Epithelial cell of proximal tubule (primary cell): Measurements from ENCODE around the gene COX8C. TPM values are rescaled to one million over a fixed set of nuclear protein-coding genes. Genes with fewer than 3 reads are reported as not detected.
"Not testable (repeated sequence)": the region's sequence is repeated elsewhere in the genome, so short reads cannot be mapped to it uniquely, and the experiment has no call there.

ENCODE experiments used
- DNase-seq: peaks from one replicate; pipeline ENCODE4 v3.0.0-alpha.2; 2011; ENCODE audit warnings: low read depth
- H3K4me3 ChIP-seq: 2 replicates; pipeline ENCODE4 v1.5.1; 2011; ENCODE audit warnings: low read depth, mild to moderate bottlenecking, low read length
- total RNA-seq: library from RNA; depleted of rRNA; stranded (reverse); fragments of >200 nt; gene quantifications from 2 replicates; pipeline ENCODE4 v1.2.3, GENCODE V29; 2015
- TF ChIP-seq, protein P1 (sequence below): conservative IDR thresholded peaks from 2 replicates; pipeline ENCODE4 v1.5.1; 2012; ENCODE audit warnings: low read depth, mild to moderate bottlenecking, low read length

The COX8C gene
- total RNA-seq, 1 donor from 2014 or later, result not detected

DNA sequence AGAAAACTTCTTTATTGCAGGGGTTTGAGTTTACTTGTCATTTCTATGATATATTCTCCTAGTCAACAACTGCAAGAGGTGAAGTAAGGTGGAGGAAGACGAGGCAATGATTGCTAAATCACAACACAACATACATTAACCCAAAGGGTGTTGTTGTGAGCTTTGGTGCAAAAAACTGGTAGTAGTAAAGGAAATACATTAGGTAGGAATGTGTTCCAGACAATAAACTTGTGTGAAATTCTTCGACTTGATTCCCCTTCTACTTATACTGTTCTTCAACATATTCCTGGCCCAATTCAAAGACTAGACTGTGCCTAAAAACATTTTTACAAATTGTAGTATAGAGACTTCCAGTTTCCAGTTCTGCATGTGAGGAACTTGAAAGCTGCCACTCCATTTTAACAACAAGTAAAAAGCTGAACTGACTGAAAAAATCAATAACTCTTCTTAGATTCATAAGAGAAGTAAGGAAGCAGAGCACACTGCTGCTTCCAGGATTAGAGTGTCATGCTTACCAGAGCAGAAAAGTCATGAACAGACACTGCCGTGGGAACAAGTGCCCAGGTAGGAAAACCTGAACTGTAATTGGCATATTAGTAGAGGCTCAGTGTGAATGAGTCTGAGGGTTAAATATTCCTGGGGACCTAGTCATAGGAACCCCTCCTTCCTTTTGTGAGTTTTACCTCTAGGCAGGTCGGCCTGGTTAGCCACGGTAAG, 22.2 kb downstream of the COX8C start:
- TF ChIP-seq, protein P1, sequence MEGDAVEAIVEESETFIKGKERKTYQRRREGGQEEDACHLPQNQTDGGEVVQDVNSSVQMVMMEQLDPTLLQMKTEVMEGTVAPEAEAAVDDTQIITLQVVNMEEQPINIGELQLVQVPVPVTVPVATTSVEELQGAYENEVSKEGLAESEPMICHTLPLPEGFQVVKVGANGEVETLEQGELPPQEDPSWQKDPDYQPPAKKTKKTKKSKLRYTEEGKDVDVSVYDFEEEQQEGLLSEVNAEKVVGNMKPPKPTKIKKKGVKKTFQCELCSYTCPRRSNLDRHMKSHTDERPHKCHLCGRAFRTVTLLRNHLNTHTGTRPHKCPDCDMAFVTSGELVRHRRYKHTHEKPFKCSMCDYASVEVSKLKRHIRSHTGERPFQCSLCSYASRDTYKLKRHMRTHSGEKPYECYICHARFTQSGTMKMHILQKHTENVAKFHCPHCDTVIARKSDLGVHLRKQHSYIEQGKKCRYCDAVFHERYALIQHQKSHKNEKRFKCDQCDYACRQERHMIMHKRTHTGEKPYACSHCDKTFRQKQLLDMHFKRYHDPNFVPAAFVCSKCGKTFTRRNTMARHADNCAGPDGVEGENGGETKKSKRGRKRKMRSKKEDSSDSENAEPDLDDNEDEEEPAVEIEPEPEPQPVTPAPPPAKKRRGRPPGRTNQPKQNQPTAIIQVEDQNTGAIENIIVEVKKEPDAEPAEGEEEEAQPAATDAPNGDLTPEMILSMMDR, result no peak
- no peak overlapping the region for H3K4me3 ChIP-seq
- peak; percentile 65 for DNase-seq

DNA sequence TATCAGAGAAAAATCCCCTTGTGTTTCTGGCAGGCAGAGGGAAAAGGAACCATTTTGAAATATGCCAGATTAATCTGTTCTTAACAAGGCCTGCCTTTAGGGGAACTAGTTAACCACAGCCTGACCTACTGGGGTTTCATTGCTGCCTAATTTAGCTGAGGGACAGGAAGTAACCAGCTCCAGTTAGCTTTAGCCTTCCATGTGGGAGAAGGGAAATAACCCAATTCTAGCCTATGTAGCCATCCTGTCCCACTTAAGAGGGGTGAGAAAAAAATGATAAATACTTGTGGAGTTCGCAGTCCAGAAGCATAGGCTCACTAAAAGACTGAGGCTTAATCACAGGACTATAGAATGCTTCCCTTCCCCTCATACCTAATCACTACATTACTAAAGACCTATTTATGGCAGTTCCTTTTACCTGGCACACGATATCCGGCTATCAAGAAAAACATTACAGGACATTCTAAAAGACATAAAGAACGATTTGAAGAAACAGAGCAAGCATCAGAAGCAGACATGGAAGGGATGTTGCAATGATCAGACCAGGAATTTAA, 22.8 kb downstream of the COX8C start:
- no peak overlapping the region for H3K4me3 ChIP-seq
- TF ChIP-seq, protein P1, result no peak
- DNase-seq, result peak; percentile 3

DNA sequence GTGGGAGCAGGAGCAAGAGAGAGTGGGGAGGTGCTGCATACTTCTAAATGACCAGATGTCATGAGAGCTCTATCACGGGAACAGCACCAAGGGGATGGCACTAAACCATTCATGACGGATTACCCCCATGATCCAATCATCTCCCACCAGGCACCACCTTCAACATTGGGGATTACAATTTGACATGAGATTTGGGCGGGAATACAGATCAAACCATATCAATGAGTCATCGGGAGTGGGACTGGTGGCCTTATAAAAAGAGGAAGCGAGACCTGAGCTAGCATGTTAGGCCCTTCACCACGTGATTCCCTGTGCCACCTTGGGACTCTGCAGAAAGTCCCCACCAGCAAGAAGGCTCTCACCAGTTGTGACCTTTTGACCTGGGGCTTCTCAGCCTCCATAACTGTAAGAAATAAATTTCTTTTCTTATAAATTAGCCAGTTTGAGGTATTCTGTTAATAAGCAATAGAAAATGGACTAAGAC, 28.7 kb downstream of the COX8C start:
- DNase-seq, result no peak
- TF ChIP-seq, protein P1, result no peak
- no peak overlapping the region for H3K4me3 ChIP-seq

DNA sequence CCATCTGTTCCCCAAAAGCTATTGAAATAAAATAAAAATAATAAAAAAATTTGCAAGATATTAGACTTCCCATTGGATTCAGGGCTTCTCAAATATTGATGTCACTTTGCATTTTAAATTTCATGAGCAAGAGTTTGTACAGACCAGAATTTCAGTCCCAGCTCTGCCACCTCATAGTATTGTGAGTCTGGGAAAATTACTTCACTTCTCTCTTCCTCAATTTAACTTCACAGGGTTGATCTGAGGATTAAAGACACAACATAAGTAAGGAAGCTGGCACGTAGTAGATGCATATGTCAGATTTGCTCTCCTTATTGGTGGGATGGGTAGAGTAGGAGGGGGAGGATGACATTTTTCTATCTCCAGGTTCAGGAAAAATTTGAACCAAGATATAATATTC, 32.8 kb downstream of the COX8C start:
- TF ChIP-seq, protein P1, result no peak
- DNase-seq, result no peak
- H3K4me3 ChIP-seq, result no peak overlapping the region

DNA sequence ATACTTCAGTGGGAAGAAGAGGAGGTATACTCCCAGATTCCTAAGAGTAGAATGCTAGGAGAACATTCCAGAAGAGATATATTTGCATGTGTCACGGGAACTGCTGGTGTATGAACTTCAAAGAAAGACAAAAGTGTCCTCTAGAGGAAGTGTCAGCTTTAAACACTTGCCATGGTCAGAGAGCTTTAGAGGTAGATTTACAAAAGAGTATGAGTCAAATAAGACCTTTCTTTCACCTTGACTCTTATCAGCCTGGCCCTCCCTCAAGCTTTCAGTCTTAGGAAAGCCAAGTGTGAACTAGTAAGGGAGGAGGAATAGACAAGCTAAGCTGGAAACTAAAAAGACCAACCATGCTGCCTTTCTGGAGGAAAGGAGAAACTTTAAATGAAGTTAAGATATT, 34.7 kb downstream of the COX8C start:
- DNase-seq, result no peak
- TF ChIP-seq, protein P1, result no peak
- H3K4me3 ChIP-seq, result no peak overlapping the region

DNA sequence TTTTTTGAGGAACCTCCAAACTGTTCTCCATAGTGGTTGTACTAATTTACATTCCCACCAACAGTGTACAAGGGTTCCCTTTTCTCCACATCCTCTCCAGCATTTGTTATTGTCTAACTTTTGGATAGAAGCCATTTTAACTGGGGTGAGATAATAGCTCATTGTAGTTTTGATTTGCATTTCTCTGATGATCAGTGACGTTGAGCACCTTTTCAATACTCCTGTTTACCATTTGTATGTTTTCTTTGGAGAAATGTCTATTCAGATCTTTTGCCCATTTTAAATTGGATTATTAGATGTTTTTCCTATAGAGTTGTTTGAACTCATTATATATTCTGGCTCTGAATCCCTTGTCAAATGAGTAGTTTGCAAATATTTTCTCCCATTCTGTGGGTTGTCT, 37.3 kb downstream of the COX8C start:
- not testable (repeated sequence) for H3K4me3 ChIP-seq, DNase-seq

DNA sequence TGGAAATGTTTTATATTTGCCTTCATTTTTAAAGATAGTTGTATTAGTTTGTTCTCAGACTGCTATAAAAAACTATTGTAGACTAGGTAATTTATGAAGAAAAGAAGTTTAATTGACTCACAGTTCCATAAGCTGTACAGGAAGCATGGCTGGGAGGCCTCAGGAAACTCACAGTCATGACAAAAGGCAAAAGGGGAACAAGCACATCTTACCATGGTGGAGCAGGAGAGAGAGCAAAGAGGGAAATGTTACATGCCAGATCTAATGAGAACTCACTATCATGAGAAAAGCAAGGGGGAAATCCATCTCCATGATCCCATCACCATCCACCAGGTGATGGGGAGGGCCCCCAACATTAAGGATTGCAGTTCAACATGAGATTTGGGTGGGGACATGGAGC, 48.2 kb downstream of the COX8C start:
- H3K4me3 ChIP-seq, result no peak overlapping the region
- no peak for DNase-seq
- TF ChIP-seq, protein P1, result no peak
